LHCN-M2 (cell line): Measurements from ENCODE around the gene GNG7. TPM values are rescaled to one million over a fixed set of nuclear protein-coding genes. Genes with fewer than 3 reads are reported as not detected.
"Not testable (repeated sequence)": the region's sequence is repeated elsewhere in the genome, so short reads cannot be mapped to it uniquely, and the experiment has no call there.

Source experiments
- DNase-seq: peaks from one replicate; pipeline ENCODE4 v3.0.0-alpha.2; 2012; ENCODE audit warnings: low read depth
- total RNA-seq: library from RNA; depleted of rRNA; stranded (reverse); fragments of >200 nt; gene quantifications from 2 replicates; pipeline ENCODE4 v1.2.3, GENCODE V29; 2014

Gene GNG7
- total RNA-seq, 1 experiment from 2014 or later, result not detected

- DNase-seq, result not testable (repeated sequence)
Observed at GRCh38 chr19:2537584-2537983, 164.9 kb downstream of the GNG7 start.

GRCh38 chr19:2536461-2536860 lies 166.0 kb downstream of the GNG7 start:
- DNase-seq, result no peak

- DNase-seq, result peak; percentile 51
Observed at GRCh38 chr19:2534423-2535013, 168.0 kb downstream of the GNG7 start.

GRCh38 chr19:2533686-2534422 lies 168.6 kb downstream of the GNG7 start:
- DNase-seq, result no peak

- DNase-seq, result no peak
Observed at GRCh38 chr19:2533072-2533425, 169.4 kb downstream of the GNG7 start.

- DNase-seq, result peak; percentile 97
Observed at GRCh38 chr19:2532252-2533071, 170.0 kb downstream of the GNG7 start.

GRCh38 chr19:2529942-2530341 lies 172.6 kb downstream of the GNG7 start:
- not testable (repeated sequence) for DNase-seq

- peak; percentile 94 for DNase-seq
Observed at GRCh38 chr19:2529473-2529918, 173.0 kb downstream of the GNG7 start.

- DNase-seq, result no peak
Observed at GRCh38 chr19:2528675-2529101, 173.8 kb downstream of the GNG7 start.

GRCh38 chr19:2527686-2528085 lies 174.8 kb downstream of the GNG7 start:
- DNase-seq, result no peak

GRCh38 chr19:2527171-2527570 lies 175.3 kb downstream of the GNG7 start:
- DNase-seq, result no peak

- DNase-seq, result peak; percentile 74
Observed at GRCh38 chr19:2524840-2525723, 177.4 kb downstream of the GNG7 start.

- no peak for DNase-seq
Observed at GRCh38 chr19:2524361-2524839, 178.1 kb downstream of the GNG7 start.

GRCh38 chr19:2523630-2524311 lies 178.7 kb downstream of the GNG7 start:
- peak; percentile 68 for DNase-seq

GRCh38 chr19:2519482-2519881 lies 183.0 kb downstream of the GNG7 start:
- DNase-seq, result no peak

GRCh38 chr19:2518856-2519255 lies 183.6 kb downstream of the GNG7 start:
- not testable (repeated sequence) for DNase-seq

- no peak for DNase-seq
Observed at GRCh38 chr19:2517881-2518601, 184.5 kb downstream of the GNG7 start.

- DNase-seq, result no peak
Observed at GRCh38 chr19:2516727-2517126, 185.8 kb downstream of the GNG7 start.

GRCh38 chr19:2514981-2515518 lies 187.4 kb downstream of the GNG7 start:
- no peak for DNase-seq
